Esophagus squamous epithelium (tissue), 5 donors: ENCODE results near the gene KATNAL2. TPM values are rescaled to one million over a fixed set of nuclear protein-coding genes. Genes with fewer than 3 reads are reported as not detected.

ENCODE experiments used
- DNase-seq: peaks from one replicate; lab custom pipeline; 2025; lab: John Stamatoyannopoulos, UW
- H3K27ac ChIP-seq, 4 donors: fragments of 200-600 bp; sonication (generic); one replicate each; pipeline ENCODE4 v1.5.1; 2016 to 2019; ENCODE audit warnings: mild to moderate bottlenecking in 1 of 4
- H3K27me3 ChIP-seq, 4 donors: fragments of 200-600 bp; sonication (generic); 1 replicate in 3 of 4; 2 replicates in 1 of 4; pipeline versions ENCODE4 v1.5.1 to v1.6.0; 2017 to 2021; ENCODE audit warnings: antibody characterized with exemption in 1 of 4
- H3K36me3 ChIP-seq, 3 donors: fragments of 200-600 bp; sonication (generic); one replicate each; pipeline ENCODE4 v1.5.1; 2016 to 2019
- H3K4me1 ChIP-seq, 3 donors: fragments of 200-600 bp; sonication (generic); one replicate each; pipeline ENCODE4 v1.5.1; 2017 to 2019
- H3K4me3 ChIP-seq, 4 donors: fragments of 200-600 bp; sonication (generic); 1 replicate in 3 of 4; 2 replicates in 1 of 4; pipeline ENCODE4 v1.5.1; 2016 to 2019; ENCODE audit warnings: mild to moderate bottlenecking in 2 of 4, moderate library complexity in 1 of 4
- H3K9me3 ChIP-seq, 3 donors: fragments of 200-600 bp; sonication (generic); one replicate each; pipeline ENCODE4 v1.5.1; 2016 to 2019
- CTCF ChIP-seq, 6 experiments: fragments of 450-650 bp in 4 of 6; fragments of 200-600 bp in 2 of 6; sonication (generic) in 2 of 6; IDR thresholded peaks; one replicate each; pipeline ENCODE4 v1.5.1; 2016 to 2019; ENCODE audit warnings: antibody characterized with exemption in 6 of 6, mild to moderate bottlenecking in 4 of 6, moderate library complexity in 4 of 6
- POLR2A ChIP-seq, 4 donors: fragments of 450-650 bp; IDR thresholded peaks; one replicate each; pipeline ENCODE4 v1.6.1; 2017; ENCODE audit warnings: antibody characterized with exemption in 4 of 4, mild to moderate bottlenecking in 4 of 4, moderate library complexity in 3 of 4
- WGBS, 2 donors: methylation state at CpG; one replicate each; pipeline ENCODE4 v1.1.5; 2018; 5-methylcytosine and 5-hydroxymethylcytosine counted together
- intact Hi-C: fragments of 100-400 bp; cut with DNase I; formaldehyde crosslinking; loops from one replicate; pipeline ENCODE4 v1.15.0; 2022
- total RNA-seq, 4 donors: library from RNA; depleted of rRNA; stranded (reverse); fragments of >200 nt; gene quantifications; one replicate each; pipeline ENCODE4 v1.1.0, GENCODE V29; 2016
- donor health status: DM: yes; HTN: yes; CAD: no.

The KATNAL2 gene
- total RNA-seq, 4 donors from 2014 or later: 0.70 to 3.4 (median 1.8) TPM

GRCh38 chr18:47100212-47100831 is 182.9 kb downstream of the KATNAL2 start:
- DNase-seq: no peak
- Histone ChIP-seq H3K9me3 (no peaks in the 10 kb centered on the region), H3K27ac (no peak overlapping the region), H3K36me3 (peaks cover 0 to 18% (median 0%) of the 10 kb centered on the region in 3 donors), H3K27me3 (no peaks in the 10 kb centered on the region), H3K4me1 (no peaks in the 10 kb centered on the region), H3K4me3 (no peak overlapping the region)
- peak in 5 of 6 experiments; percentile 49 to 76 (median 63) for TF ChIP-seq CTCF (IDR thresholded peaks at IDR 0.05)
- TF ChIP-seq POLR2A (IDR thresholded peaks at IDR 0.05): no peak
- intact Hi-C loops: loop anchor here (10.0 kb wide), 2 partner anchors 104 to 644 kb away; no protein-coding TSS in a partner anchor
- WGBS, 2 donors: 19 to 31% methylated on average over 11 to 12 of the region's 12 CpGs

GRCh38 chr18:47108373-47108772 is 191.0 kb downstream of the KATNAL2 start:
- 67 to 94% methylated on average over 3 of the region's 3 CpGs for WGBS, 2 donors
- H3K9me3 ChIP-seq: no peaks in the 10 kb centered on the region
- no peaks in the 10 kb centered on the region for H3K27me3 ChIP-seq
- no peak overlapping the region for H3K27ac ChIP-seq
- H3K36me3 ChIP-seq: peaks cover 0 to 98% (median 7%) of the 10 kb centered on the region in 3 donors
- TF ChIP-seq POLR2A (IDR thresholded peaks at IDR 0.05) (no peak), CTCF (IDR thresholded peaks at IDR 0.05) (no peak)
- H3K4me1 ChIP-seq: no peaks in the 10 kb centered on the region
- intact Hi-C loops: loop anchor here (10.0 kb wide), 2 partner anchors 96 to 636 kb away; no protein-coding TSS in a partner anchor
- no peak overlapping the region for H3K4me3 ChIP-seq
- DNase-seq: no peak

GRCh38 chr18:47108998-47109405 is 191.6 kb downstream of the KATNAL2 start:
- WGBS, 2 donors: 78 to 93% methylated on average over 4 to 5 of the region's 7 CpGs

GRCh38 chr18:47109720-47110119 is 192.3 kb downstream of the KATNAL2 start:
- no peak for TF ChIP-seq POLR2A (IDR thresholded peaks at IDR 0.05)
- TF ChIP-seq CTCF (IDR thresholded peaks at IDR 0.05): no peak
- 75 to 92% methylated on average over 1 of the region's 1 CpG for WGBS, 2 donors
- Histone ChIP-seq H3K36me3 (peaks cover 6 to 99% (median 7%) of the 10 kb centered on the region in 3 donors), H3K27me3 (no peaks in the 10 kb centered on the region), H3K4me1 (no peaks in the 10 kb centered on the region), H3K4me3 (no peak overlapping the region), H3K9me3 (no peaks in the 10 kb centered on the region), H3K27ac (no peak overlapping the region)
- DNase-seq: no peak
- intact Hi-C loops: loop anchor here (10.0 kb wide), 2 partner anchors 95 to 635 kb away; no protein-coding TSS in a partner anchor

More at GRCh38 chr18:47108998-47109405, 191.6 kb downstream of the KATNAL2 start:
- Histone ChIP-seq H3K4me3 (no peak overlapping the region), H3K27me3 (no peaks in the 10 kb centered on the region), H3K4me1 (no peaks in the 10 kb centered on the region), H3K36me3 (peaks cover 3 to 99% (median 7%) of the 10 kb centered on the region in 3 donors), H3K9me3 (no peaks in the 10 kb centered on the region), H3K27ac (no peak overlapping the region)
- TF ChIP-seq CTCF (IDR thresholded peaks at IDR 0.05) (no peak), POLR2A (IDR thresholded peaks at IDR 0.05) (no peak)
- DNase-seq: no peak
- intact Hi-C loops: loop anchor here (10.0 kb wide), 2 partner anchors 96 to 636 kb away; no protein-coding TSS in a partner anchor

GRCh38 chr18:47110492-47111274 is 193.3 kb downstream of the KATNAL2 start:
- Histone ChIP-seq H3K36me3 (peaks cover 6 to 99% (median 7%) of the 10 kb centered on the region in 3 donors), H3K9me3 (no peaks in the 10 kb centered on the region), H3K4me1 (no peaks in the 10 kb centered on the region), H3K27ac (no peak overlapping the region), H3K4me3 (no peak overlapping the region), H3K27me3 (no peaks in the 10 kb centered on the region)
- WGBS, 2 donors: 75 to 84% methylated on average over 5 to 6 of the region's 6 CpGs
- TF ChIP-seq CTCF (IDR thresholded peaks at IDR 0.05) (no peak), POLR2A (IDR thresholded peaks at IDR 0.05) (no peak)
- intact Hi-C loops: no loop called here
- DNase-seq: no peak
